Epidermal melanocyte (primary cell): Measurements from ENCODE around the gene ZFAND3.
A peak's percentile ranks its signal among the peaks of the same experiment; 100 is the strongest.
"Not testable (repeated sequence)": the region's sequence is repeated elsewhere in the genome, so short reads cannot be mapped to it uniquely, and the experiment has no call there.

Source experiments
- DNase-seq: peaks from one replicate; pipeline ENCODE4 v3.0.0; 2011; ENCODE audit warnings: low spot score; ENCODE audit not compliant: insufficient read length

ZFAND3 gene

GRCh38 chr6:38124224-38124926, 304.8 kb downstream of the ZFAND3 start:
- DNase-seq, result not testable (repeated sequence)

GRCh38 chr6:38127284-38127683, 307.8 kb downstream of the ZFAND3 start:
- no peak for DNase-seq

GRCh38 chr6:38131527-38131965, 312.0 kb downstream of the ZFAND3 start:
- DNase-seq, result peak; percentile 82

DNA sequence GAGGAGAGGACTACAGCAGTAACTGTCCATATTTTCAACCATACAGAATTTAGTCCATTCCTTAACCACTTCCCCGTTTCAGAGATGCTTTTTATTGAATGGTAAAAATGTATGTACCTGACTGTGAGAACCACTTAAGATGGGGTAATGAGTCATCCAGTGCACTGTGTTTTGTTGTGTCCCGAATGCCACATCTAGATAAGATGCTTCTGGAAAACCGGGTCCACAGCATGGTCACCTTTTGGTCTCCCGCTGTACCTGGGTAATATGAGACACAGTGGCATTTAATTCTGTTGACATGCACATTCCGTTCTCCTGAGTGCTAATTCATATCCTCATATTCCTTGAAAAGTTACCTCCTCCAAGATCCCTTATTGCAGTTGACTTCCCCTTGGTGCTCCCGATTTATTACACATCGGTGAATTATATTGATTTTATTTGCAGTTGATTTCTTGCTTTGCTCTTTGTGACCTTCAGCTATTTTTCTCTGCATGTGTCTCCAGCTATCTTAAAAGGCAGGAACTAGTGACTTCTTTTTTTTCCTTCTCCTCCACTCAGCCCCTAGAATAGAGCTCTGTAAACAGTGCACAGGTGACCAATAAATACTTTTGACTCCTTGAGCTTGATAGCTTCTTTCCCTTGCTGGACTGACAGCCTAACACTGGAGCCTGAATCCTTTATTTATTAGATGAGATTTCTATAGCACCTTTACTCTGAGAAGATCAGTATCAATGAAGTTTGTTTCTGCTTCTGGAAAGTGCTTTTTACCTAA, 314.6 kb downstream of the ZFAND3 start:
- DNase-seq, result no peak

GRCh38 chr6:38134704-38135088, 315.2 kb downstream of the ZFAND3 start:
- DNase-seq, result no peak

DNA sequence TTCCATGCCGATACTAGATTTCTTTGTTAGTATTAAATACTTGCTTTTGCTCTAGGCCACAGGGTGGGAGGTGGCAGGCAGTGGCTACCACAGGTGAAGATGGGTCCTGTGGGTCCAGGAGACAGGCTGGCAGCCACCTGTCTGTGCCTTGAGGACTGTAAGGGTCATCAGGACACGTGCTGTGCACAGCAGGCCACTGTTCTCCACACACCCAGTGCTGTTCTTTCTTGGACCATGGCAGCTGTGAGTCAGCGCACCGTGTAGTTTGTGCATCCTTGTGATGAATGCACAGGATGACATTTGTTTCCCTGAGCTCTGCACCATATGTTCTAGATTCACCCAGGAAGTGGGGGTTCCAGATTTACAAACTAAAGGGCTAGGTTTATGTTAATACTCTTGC, 317.0 kb downstream of the ZFAND3 start:
- no peak for DNase-seq

DNA sequence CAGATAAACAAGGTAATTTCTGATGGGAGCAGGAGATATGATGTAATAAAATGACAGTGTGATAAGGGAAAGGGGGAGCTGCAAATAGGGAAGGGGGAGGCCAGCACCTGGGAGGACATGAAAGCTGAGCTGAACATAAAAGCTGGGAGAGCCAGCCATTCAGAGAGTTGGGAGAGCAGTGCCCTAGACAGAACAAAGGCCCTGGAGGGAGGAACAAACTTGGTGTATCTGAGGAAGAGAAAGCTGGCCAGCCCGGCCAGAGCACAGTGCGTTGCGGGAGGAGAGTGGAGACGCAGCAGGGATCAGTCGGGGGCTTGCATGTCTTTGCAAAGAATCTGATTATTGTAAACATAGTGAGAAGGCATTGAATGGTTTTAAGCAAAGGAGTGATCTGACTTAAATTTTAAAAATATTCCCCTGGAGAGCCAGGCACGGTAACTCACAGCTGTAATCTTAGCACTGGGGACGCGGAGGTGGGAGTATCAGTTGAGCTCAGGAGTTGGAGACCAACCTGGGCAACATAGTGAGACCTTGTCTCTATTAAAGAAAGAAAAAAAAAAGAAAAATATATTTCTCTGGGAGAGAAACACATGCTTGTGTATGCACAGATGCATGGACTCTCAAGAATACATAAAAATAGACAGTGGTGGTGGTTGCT, 318.2 kb downstream of the ZFAND3 start:
- DNase-seq, result no peak

DNA sequence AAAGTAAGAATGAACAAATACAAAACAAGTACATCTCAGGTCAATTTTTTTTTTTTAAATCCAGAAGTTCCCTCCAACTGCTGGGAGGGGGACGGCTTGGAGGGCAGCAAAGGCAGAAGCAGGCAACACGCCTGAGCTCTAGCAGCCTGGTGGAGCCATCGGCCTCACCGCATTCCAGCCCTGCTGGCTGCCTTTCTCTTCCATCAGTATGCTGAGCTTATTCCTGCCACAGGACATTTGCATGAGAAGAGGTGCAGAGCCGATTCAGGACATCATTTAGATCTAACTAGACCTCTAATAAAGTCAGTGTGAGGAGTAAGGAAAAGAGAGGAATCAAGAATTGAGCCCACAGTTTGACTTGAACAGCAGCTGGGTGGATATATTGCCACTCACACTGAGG, 318.8 kb downstream of the ZFAND3 start:
- no peak for DNase-seq

DNA sequence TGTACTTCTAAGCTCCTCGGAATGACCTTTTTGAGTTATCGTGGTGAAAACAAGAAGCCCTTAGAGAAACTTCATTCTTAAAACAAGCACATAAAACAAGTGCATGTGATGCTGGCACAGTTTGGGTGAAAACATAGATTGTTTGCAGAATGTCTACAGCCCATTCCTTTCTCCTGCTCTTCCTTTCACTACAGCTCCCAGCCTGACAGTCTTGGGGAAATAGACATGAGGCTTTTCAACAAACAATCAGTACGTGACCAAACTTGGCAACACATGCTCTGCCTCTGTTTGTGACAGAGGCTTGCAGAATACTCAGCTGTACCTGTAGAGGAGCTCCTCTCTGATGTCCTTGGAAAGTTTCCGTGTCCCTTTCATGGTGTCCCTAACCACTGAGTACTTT, 321.6 kb downstream of the ZFAND3 start:
- DNase-seq, result no peak

DNA sequence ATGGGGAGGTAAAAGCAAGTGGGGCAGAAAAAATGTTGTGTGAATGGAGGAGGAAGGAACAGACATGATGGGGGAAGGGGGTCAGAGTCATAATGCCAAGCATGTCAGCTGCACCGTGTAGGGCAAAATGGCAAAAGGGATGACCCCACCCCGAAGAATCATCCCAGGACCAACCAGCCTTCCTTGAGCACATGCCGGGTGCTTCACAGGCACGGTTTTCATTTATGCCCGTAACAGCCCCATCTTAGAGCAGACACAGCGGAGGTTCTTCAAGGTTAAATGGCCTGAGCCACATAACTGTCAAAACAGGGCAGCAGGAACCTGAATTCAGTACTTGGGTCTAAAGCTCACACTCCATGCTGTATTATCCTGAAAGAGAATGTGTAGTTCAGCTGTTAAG, 322.2 kb downstream of the ZFAND3 start:
- DNase-seq, result no peak

GRCh38 chr6:38142178-38142902, 322.8 kb downstream of the ZFAND3 start:
- no peak for DNase-seq

DNA sequence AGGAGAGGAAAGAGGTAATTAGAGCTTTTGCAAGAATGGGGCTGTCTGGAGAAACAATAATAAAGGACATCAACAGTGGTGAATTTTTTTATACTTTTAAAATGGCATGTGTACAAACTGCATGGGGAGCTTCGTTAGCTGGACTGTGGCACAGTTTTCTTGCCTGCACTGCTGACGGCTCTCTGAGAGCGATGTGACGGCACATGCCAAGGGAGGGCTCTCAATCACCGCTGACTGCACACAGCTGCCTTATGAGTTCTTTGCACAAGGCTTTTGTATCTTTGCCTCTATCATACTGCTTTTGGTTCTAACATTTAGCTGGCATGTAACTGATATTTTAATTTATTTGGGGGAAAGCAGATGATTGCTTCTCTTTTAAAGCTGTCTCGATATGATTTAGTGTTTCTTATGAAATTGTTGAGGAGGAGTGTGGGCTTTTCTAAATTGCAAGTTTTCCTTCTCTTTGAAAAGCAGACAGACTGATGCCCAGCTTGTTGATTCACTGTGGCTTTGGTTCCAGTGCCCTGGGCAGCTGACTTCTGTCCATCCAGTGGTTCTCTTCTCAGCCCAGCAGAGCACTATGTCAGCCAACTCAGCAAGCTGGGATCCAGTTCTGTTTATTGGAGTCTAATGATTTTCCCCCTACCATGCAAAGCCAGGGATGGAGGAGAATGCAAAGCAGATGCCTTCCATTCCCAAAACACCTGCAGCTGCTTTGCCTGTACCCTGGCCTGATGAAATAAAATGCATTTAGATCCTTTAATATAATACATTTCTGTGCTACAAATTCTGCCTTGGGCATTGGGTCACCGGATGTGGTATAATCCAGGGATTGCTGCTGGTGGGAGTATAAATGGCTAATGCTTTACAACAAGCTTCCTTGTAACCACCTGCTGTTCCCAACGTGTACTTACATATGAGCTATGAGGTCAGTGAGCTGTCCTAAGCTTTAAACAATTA, 323.9 kb downstream of the ZFAND3 start:
- no peak for DNase-seq

- no peak for DNase-seq
These were observed 324.9 kb downstream of the ZFAND3 start for GRCh38 chr6:38144365-38144945.

DNA sequence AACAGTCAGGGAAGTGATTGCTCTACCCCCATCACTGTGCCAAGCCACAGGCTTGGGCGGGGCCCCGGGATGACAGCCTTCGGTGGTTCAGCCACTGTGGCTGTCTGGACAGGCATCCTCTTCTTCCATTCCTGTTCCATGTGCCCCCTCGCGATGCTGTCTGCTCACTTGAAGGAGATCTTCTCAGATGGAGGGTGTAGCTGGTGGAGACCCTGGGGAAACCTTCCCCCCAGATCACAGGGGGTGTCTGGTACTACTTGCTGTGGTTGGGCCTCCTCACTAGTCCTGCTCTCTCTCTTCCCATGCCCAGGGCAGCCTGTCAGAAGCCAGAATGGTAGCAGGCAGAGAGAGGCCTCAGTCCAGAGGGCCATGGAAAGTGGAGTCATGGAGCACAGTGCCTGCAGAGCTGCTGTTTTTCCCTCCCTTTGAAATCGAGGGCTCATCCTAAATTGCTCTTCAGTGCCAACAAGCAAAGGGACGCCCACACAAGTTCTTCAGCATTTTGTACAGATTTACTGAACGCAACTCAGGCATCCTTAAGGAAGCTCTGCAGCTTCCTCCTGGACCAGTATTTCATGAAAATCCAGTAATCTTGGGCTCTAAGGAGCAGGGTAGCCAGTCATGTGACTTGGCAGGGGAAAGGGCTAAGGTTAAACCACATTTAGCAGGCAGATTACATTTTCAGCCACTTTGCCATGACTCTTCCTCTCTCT, 326.6 kb downstream of the ZFAND3 start:
- no peak for DNase-seq

DNA sequence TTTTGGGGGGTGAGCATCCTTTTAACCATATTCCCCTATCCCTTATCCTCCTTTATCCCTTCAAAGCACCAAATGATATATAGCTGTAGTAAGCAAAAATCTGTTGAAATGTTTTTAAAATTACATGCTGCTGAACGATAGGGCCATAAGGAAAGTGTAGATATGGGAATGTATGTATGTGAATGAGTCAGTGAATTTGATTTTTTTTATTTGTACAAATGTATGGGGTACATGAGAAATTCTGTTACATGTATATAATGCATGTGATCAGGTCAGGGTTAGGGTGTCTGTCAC, 327.2 kb downstream of the ZFAND3 start:
- no peak for DNase-seq

- no peak for DNase-seq
These were observed 329.1 kb downstream of the ZFAND3 start for GRCh38 chr6:38148606-38149005.

- no peak for DNase-seq
These were observed 330.0 kb downstream of the ZFAND3 start for GRCh38 chr6:38149531-38149930.

GRCh38 chr6:38150021-38150420, 330.5 kb downstream of the ZFAND3 start:
- DNase-seq, result no peak

DNA sequence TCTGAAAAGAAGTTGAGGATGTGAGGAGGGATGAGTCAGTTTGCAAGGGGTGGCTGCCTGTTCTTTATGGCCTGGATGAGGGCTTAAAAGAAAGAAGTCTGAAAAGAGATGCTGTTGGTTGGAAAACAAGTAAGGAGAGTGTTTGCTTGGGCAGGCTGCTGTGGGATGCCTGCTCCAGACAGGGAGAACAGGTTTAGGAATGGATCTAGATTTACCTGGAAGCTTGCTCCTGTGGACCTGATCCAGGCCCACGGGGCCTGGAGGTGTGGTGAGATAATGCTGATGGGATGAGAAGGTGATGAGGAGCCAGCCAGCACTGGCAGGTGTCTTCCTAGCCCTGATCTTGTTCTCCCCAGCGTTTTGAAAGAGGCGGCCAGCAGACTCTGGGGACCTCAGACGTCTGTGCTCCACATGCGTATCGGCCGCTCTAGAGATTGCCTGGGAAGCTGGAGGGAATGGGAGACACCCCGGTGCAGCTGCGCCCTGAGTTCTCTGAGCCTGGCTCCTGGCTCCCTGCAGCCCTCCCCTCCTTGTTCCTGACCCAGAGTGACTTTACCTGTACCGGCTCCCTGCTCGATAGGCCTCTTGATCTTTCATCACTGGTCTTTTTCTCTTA, 331.3 kb downstream of the ZFAND3 start:
- no peak for DNase-seq
